KBM-7 (cell line): Measurements from ENCODE around the gene PI4K2B.
A peak's percentile ranks its signal among the peaks of the same experiment; 100 is the strongest.
"Not testable (repeated sequence)": the region's sequence is repeated elsewhere in the genome, so short reads cannot be mapped to it uniquely, and the experiment has no call there.

ENCODE experiments used
- DNase-seq: peaks from one replicate; pipeline ENCODE4 v3.0.0-alpha.2; 2015
- in situ Hi-C: fragments of 300-500 bp; cut with MboI; formaldehyde crosslinking; loops from 2 replicates; pipeline ENCODE4 v1.14.3; 2020; ENCODE audit warnings: low sequenced_read_pairs, low pct_unique_long_range_greater_than_20kb, mixed read lengths

Gene PI4K2B

DNA sequence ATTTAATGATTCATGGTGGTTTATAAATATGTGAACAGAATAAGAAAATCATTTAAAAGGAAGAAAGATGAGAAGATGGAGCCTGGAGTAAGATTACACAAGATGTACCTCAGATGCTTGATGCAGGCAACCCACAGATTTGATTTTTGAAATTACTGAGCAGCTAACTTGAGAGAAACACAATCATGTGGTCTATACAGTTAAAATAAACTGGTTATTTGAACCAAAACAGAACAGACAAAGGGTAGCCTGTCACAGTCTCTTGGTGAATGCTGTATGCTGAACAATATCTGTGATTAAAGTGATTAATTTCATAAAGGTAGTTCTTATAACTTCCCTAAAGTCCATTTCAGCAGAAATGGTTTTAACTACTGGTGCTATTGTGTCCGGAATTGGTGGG, 4.2 kb downstream of the PI4K2B start:
- no peak for DNase-seq
- in situ Hi-C loops, result no loop called here

DNA sequence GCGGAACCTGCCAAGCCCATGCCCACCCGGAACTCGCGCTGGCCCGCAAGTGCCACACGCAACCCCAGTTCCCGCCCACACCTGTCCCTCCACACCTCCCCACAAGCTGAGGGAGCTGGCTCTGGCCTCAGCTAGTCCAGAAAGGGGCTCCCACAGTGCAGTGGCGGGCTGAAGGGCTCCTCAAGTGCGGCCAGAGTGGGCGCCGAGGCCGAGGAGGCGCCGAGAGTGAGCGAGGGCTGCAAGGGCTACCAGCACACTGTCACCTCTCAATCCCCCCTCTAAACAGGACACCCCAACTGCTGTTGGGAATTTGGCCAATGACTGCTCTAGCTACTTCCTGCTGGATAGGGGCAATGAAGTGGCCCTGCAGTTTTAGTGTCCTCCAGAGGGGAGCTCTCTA, 5.7 kb downstream of the PI4K2B start:
- in situ Hi-C loops, DNase-seq: not testable (repeated sequence)

DNA sequence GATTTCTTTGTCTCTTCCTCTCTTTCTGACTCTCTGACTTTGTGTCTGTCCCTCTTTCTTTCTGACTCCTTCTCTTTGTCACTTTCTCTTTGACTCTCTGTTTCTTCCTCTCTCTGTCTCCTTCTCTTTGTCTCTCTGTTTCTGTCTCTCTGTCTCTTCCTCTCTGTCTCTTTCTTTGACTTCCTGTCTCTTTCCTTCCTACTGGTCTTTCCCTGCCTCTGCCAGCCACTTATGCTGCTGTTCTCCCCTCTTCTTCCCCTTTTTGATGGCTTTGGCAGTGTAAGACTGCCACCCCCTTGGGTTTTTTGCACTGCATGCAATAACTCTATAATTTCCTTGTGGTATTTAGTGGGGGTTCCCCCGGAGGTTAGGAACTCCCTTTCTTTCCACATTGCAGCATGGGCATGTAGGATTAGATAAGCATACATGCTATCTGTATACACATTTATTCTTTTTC, 6.9 kb downstream of the PI4K2B start:
- DNase-seq, result peak; percentile 79
- in situ Hi-C loops, result not testable (repeated sequence)

DNA sequence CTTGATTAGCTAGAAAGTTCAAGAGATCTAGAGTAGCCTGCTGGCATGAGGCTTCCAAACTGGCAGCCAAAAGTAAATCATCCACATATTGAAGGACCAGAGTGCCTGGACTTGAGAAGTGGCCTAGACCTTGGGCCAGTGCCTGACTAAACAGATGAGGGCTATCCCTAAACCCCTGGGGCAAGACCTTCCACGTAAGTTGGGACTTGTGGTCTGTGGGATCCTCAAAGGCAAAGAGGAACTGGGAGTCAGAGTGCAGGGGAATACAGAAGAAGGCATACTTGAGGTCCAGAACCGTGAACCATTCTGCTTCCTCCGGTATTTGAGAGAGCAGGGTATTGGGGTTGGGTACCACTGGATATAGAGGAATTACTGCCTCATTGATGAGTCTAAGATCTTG, 8.4 kb downstream of the PI4K2B start:
- in situ Hi-C loops, DNase-seq: not testable (repeated sequence)

DNA sequence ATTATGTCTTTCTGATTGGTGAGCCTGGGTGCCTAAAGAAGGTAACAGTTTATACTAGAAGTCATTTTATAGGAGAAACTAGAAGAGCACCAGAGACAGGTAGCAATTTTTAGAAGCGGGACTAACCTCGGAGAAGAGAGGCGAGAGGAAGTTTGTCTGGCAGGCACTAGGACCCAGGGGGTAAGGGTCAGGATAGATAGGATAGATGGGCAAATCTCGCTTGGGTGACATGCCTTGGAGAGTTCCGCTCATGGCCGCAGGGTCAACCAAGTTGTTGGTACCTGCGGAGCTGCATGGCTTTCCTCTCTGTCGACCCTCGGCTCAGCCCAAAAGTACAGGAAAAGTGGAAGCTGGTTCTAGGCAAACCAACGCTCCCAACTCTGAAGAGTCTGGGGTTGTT, 11.3 kb downstream of the PI4K2B start:
- DNase-seq, result no peak
- in situ Hi-C loops, result no loop called here

DNA sequence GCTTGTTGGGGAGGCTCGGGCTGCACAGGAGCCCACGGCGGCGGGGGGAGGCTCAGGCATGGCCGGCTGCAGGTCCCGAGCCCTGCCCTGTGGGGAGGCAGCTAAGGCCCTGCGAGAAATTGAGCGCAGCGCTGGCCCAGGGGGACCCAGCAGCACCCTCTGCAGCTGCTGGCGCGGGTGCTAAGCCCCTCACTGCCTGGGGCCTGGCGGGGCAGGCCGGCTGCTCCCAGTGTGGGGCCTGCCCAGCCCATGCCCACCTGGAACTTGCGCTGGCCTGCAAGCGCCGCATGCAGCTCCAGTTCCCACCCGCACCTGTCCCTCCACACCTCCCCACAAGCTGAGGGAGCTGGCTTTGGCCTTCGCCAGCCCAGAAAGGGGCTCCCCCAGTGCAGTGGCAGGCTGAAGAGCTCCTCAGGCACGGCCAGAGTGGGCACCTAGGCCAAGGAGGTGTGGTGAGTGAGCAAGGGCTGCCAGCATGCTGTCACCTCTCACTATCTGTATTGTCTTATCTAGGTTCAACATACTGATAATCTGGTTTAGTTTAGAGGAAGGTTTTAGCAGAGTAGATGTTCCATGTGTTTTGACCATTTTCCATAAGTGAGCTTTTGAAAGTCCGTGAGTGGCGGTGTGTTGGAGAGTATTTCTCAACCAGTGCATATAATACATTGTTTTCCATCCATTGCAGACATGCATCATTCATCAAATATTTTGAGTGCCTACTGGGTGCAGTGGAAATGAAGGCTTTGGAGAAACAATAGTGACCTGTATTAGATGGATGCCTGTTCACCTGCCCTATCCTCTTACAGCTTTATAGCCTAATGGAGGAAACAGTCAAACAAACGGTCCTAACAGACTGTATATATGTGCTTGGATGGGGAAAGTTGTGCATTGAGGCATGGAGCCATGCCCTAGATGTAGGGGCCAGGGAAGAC, 13.1 kb downstream of the PI4K2B start:
- in situ Hi-C loops, result no loop called here
- DNase-seq, result no peak

DNA sequence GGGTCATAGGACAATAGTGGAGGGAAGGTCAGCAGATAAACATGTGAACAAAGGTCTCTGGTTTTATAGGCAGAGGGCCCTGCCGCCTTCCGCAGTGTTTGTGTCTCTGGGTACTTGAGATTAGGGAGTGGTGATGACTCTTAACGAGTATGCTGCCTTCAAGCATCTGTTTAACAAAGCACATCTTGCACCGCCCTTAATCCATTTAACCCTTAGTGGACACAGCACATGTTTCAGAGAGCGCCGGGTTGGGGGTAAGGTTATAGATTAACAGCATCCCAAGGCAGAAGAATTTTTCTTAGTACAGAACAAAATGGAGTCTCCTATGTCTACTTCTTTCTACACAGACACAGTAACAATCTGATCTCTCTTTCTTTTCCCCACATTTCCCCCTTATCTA, 15.0 kb downstream of the PI4K2B start:
- in situ Hi-C loops, DNase-seq: not testable (repeated sequence)

DNA sequence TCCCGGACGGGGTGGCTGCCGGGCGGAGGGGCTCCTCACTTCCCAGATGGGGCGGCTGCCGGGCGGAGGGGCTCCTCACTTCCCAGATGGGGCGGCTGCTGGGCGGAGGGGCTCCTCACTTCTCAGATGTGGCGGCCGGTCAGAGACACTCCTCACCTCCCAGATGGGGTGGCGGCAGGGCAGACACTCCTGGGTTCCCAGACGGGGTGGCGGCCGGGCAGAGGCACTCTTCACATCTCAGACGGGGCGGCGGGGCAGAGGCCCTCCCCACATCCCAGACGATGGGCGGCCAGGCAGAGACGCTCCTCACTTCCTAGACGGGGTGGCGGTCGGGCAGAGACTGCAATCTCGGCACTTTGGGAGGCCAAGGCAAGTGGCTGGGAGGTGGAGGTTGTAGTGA, 15.7 kb downstream of the PI4K2B start:
- in situ Hi-C loops, DNase-seq: not testable (repeated sequence)

DNA sequence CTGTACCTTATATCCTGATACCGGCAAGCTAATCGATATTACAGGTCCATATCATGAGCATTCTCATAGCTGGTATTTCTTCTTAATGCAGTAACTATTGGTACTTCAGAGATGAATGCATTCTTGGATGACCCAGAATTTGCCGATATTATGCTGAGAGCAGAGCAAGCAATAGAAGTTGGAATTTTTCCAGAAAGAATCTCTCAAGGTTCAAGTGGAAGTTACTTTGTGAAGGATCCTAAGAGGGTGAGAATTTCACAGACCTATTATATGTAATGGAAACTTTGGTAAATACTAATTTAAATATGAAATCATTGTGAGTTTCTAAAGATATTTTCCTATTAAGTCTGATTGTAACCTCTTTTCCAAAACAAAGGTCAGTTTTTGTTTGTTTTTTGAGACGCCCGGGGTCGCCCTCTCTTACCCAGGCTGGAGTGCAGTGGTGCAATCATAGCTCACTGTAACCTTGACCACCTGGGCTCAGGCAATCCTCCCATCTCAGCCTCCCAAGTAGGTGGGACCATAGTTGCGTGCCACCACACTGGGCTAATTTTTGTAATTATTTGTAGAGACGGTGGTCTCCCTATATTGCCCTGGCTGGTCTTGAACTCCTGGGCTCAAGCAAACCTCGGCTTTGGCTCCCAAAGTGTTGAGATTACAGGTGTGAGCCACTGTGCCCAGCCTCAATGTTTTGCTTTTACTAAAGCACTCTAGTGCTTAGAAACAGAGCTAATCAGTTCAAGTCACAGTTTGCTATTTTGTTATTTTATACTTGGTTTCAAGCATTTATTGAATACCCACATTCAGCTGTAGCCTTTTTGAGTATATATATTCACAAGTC, 18.6 kb downstream of the PI4K2B start:
- in situ Hi-C loops, result no loop called here
- no peak for DNase-seq

DNA sequence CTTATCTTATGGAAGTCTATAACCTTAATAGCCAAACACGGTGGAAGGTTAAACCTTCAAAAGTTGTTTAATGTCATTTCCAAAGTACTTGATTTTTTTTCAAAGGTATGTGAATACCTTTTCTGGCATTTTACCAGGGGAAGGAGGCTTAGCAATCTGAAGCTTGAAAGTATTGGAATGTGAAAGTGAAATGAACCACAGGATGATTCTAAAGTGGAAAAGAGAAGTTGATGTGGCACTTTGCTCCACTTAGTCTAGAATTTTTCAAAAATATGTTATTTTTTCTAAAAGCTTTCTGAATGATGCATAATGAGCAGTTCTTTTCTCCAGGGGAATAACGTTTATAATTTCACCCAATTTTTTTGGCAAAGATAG, 19.2 kb downstream of the PI4K2B start:
- in situ Hi-C loops, result no loop called here
- no peak for DNase-seq

DNA sequence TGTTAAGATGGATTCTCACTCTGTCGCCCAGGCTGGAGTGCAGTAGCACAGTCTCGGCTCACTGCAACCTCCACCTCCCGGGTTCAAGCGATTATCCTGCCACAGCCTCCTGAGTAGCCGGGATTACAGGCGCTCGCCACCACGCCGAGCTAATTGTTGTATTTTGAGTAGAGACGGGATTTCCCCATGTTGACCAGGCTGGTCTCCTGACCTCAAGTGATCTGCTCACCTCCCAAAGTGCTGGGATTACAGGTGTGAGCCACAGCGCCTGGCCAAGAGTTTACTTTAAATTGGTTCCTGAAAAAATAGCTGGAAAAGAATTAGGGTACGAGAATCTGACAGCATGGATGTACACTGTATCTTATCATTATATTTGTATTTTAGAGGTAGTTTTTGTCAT, 20.0 kb downstream of the PI4K2B start:
- in situ Hi-C loops, DNase-seq: not testable (repeated sequence)

DNA sequence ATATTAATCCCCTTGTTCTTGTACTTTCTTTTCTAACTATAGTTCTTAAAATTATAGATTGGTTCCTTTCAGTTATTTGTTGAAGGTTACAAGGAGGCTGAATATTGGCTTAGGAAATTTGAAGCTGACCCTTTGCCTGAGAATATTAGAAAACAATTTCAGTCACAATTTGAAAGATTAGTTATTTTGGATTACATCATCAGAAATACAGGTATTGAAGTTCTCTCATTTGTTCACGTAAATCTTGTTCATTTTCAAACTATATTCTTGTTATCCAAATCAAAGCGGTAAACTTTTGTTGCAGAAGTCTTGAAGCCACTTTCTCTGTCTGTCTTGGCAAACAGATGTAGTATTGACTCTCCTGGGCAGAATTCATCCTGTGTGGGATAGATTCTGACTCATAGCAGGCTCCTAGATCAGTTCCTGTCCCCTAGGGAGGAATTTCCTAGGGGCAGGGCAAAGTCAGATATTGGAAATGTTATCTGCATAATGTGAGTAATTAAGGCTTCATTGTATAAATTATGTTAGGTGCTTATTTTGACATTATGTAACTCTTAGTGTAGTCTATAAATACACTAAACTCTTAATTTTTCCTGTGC, 25.2 kb downstream of the PI4K2B start:
- DNase-seq, result no peak
- in situ Hi-C loops, result no loop called here

DNA sequence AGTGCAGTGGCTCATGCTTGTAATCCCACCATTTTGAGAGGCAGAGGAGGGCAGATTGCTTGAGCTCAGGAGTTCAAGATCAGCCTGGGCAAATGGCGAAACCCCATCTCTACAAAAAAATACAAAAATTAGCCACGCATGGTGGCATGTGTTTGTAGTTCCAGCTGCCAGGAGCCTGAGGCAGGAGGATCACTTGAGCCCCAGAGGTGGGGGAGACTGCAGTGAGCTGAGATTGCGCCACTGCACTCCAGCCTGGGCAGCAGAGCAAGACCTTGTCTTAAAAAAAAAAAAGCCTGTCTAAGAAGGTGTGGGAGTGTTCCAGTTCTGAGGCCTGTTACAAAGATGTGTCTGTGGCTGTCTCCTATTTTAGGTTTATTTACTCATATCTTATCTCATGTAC, 38.0 kb downstream of the PI4K2B start:
- in situ Hi-C loops, result no loop called here
- no peak for DNase-seq

DNA sequence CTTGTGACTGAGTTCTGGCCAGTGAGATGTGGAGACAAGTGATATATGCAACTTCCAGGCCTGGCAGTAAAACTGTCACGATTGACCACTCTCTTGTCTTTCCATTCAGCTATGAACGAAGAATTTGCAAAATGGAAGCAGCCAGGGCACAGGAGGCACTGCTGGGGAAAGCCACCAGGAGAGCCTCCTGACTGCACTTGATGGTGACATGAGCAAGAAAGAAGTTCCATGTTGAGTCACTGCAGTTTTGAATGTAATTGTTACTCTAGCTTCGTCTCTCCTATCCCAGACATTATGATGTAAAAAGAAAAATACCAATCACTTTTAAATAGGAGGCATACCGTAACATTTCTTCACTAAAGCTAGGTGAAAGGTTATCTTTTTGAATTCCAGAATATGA, 46.4 kb downstream of the PI4K2B start:
- in situ Hi-C loops, result no loop called here
- no peak for DNase-seq

DNA sequence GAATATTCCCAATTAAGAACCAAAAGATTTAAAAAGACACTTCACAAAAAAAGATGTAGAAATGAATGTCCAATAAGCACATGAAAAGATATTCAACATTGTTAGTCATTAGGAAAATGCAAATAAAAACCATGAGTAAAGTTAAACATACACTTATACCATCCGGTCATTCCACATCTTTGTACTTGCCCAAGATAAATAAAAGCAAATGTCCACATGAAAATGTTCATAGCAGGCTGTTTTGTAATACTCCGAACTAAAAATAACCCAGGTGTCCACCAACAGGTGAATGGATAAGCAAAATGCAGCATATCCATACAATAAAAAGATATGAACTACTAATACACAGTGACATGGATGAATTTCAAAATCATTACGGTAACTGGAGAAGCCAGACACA, 50.1 kb downstream of the PI4K2B start:
- DNase-seq, result no peak
- in situ Hi-C loops, result no loop called here

DNA sequence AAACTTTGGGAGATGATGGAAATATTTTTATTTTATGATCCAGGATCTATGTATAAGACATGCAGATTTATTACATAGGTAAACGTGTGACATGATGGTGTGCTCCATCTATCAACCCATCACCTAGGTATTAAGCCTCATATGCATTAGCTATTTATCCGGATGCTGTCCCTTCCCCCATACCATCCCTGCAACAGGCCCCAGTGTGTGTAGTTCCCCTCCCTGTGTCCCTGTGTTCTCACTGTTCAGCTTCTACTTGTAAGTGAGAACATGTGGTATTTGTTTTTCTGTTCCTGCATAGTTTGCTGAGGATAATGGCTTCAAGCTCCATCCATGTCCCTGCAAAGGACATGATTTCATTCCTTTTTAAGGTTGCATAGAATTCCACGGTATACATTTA, 50.6 kb downstream of the PI4K2B start:
- in situ Hi-C loops, result no loop called here
- no peak for DNase-seq

DNA sequence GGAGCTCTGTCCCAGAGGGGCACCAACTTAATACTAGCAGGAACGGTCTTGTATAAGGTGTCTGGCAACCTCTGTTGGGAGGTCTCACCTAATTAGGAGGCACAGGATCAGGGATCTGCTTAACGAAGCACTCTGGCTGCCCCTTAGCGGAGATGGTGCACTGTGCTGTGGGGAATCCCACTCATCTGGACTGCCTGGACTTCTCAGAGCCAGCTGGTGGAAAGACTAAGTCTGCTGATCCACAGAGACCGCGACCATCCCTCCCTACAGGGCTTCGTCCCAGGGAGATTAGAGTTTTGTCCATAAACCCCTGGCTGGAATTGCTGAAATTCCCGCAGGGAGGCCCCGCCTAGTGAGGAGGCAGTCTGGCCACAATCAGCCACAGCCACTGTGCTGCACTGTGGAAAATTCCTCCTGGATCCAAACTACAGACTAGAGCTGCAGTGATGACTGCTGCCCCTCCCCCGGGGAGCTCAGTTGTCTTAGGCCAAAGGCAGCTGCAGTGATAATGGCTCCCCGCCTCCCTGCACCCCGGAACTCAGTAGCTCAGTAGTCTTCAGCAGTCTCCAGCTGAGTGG, 56.7 kb downstream of the PI4K2B start:
- in situ Hi-C loops, result no loop called here
- no peak for DNase-seq

DNA sequence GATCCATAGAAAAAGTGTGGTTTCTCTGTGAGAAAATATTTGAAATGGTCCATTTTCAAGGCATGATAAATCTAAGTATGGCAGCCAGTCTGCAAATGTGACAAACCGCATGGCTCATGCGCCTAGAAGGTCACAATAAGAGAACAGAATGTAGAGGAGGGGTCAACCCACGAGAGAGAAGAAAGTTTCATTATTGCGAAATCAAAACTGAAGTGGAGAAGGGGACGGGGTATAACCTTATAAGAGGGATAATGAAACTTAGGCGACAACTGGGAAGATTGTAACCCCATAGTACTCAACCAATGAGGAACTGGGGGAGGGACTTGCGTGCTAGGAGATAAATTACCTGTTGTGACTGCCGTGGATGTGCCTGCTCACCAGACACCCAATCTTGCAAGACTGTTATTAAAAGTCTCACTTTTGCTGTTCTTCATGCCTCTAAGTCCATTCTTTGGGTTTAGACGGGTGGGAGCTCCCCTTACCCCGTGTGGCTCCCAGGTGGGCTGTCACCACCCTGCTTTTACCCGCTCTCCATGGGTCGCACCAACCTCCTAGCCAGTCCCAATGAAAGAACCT, 57.4 kb downstream of the PI4K2B start:
- in situ Hi-C loops, result no loop called here
- DNase-seq, result no peak

DNA sequence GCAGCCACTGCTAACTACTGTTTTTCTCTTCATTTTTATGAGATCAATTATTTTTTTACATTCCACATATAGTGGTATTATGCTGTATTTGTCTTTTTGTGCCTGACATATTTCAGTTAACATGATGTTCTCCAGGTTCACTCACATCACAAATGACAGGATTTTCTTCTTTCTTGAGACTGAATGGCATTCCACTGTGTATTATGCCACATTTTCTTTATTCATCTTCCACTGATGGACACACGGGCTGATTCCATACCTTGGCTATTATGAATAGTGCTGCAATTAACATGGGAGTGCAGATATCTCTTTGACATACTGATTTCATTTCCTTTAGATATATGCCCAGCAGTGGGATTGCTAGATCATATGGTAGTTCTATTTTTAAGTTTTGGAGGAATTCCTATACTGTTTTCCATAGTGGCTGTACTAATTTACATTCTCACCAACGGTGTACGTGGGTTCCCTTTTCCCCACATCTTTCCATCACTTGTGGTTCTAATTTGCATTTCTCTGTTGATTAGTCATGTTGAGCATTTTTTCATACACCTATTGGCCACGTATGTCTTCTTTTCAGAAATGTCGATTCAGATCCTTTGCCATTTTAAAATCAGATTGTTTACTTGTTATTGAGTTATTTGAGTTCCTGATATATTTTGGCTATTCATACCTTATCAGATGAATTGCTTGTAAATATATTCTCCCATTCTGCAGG, 63.9 kb downstream of the PI4K2B start:
- in situ Hi-C loops, result no loop called here

More for the DNA sequence above, 63.9 kb downstream of the PI4K2B start:
- DNase-seq, result no peak
